Measurements from ENCODE around the gene SOX2. TPM values are rescaled to one million over a fixed set of nuclear protein-coding genes. Genes with fewer than 3 reads are reported as not detected.

The SOX2 gene
- total RNA-seq, 4 donors from 2014 or later: 0.27 to 0.34 TPM; not detected in 2

DNA sequence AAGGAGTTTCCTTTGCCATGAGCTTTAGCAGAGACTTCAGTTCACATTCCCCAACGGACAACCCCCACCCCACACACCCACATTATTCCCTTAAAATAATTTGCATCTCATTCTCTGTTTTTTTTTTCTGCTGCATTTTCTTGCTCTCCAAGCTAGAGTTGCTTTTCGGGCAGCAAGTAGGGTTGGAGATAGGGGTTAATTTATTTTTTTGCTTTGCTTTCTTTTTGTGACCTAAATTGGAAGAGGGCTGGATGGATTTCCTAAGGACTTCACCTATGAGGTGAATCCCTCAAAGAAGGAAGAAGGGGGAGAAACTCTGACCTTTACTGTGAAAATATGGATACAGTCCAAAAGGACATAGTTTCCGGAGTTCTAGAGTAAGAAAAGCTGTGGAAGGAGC is 6.6 kb downstream of the SOX2 start:
- Histone ChIP-seq H3K27me3 (peaks cover 67% of the 10 kb centered on the region), H3K27ac (no peak overlapping the region), H3K36me3 (no peaks in the 10 kb centered on the region), H3K4me1 (no peaks in the 10 kb centered on the region), H3K4me3 (replicated peaks in 1 of 3) (no peak overlapping the region), H3K9me3 (no peaks in the 10 kb centered on the region)
- TF ChIP-seq POLR2A (IDR thresholded peaks at IDR 0.05): no peak
- TF ChIP-seq, protein P1, sequence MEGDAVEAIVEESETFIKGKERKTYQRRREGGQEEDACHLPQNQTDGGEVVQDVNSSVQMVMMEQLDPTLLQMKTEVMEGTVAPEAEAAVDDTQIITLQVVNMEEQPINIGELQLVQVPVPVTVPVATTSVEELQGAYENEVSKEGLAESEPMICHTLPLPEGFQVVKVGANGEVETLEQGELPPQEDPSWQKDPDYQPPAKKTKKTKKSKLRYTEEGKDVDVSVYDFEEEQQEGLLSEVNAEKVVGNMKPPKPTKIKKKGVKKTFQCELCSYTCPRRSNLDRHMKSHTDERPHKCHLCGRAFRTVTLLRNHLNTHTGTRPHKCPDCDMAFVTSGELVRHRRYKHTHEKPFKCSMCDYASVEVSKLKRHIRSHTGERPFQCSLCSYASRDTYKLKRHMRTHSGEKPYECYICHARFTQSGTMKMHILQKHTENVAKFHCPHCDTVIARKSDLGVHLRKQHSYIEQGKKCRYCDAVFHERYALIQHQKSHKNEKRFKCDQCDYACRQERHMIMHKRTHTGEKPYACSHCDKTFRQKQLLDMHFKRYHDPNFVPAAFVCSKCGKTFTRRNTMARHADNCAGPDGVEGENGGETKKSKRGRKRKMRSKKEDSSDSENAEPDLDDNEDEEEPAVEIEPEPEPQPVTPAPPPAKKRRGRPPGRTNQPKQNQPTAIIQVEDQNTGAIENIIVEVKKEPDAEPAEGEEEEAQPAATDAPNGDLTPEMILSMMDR (IDR thresholded peaks at IDR 0.05): no peak
- WGBS, 2 donors: 36 to 39% methylated on average over 3 of the region's 3 CpGs
- intact Hi-C loops (cut with DNase I): loop anchor here (10.0 kb wide), 1 partner anchor 966 kb away; no protein-coding TSS in a partner anchor
- DNase-seq: no peak

DNA sequence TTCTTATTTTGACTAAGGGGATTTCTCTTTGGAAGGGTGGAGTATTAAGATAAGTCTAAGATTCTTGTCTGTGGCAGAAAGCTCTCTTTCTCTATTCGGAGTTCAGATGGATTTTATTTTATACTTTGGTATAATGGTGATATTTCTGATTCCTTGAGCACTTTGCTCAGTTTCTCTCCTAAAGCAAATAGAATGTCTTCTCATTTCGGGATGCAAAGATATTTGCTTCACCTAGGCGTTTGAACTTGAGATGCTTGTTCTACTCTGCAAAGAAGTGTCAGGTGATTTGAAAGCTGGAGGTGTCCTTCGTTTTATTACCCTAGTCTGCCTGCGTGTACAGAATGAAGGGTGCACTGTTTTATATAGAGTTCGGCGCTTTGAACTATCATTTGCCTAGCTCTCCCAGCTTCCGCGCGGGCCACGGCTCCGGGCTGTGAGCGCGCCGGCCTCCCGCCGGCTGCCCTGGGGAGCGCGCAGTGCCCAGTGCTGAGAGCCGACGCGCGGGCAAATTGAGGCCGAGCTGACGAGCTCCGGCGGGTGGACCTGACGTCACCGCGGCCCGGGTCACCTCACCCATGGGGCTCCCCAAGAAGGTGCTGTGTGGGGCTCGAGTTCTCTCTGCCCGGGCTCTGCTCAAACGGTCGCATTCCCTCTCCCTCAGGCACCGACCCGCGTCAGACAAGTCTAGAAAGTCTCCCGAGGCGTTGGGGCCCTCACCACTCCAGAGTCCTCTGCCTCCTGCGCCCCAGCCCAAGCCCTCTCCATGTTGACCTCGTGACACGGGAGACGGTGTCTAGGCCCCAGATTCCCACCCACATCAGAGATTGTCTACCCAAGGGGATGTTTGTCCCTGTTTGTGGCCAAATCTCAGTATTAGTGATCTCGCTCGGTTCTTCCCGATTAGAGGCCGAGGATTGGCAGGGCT is 7.5 kb downstream of the SOX2 start:
- Histone ChIP-seq H3K36me3 (no peaks in the 10 kb centered on the region), H3K4me3 (replicated peaks in 1 of 3) (no peak overlapping the region), H3K9me3 (no peaks in the 10 kb centered on the region), H3K27me3 (peaks cover 67% of the 10 kb centered on the region), H3K27ac (no peak overlapping the region), H3K4me1 (no peaks in the 10 kb centered on the region)
- TF ChIP-seq POLR2A (IDR thresholded peaks at IDR 0.05): no peak
- TF ChIP-seq, protein P1 (IDR thresholded peaks at IDR 0.05): no peak
- WGBS, 2 donors: 11 to 16% methylated on average over 19 to 48 of the region's 48 CpGs
- intact Hi-C loops (cut with DNase I): loop anchor here (10.0 kb wide), 1 partner anchor 966 kb away; no protein-coding TSS in a partner anchor
- no peak for DNase-seq

DNA sequence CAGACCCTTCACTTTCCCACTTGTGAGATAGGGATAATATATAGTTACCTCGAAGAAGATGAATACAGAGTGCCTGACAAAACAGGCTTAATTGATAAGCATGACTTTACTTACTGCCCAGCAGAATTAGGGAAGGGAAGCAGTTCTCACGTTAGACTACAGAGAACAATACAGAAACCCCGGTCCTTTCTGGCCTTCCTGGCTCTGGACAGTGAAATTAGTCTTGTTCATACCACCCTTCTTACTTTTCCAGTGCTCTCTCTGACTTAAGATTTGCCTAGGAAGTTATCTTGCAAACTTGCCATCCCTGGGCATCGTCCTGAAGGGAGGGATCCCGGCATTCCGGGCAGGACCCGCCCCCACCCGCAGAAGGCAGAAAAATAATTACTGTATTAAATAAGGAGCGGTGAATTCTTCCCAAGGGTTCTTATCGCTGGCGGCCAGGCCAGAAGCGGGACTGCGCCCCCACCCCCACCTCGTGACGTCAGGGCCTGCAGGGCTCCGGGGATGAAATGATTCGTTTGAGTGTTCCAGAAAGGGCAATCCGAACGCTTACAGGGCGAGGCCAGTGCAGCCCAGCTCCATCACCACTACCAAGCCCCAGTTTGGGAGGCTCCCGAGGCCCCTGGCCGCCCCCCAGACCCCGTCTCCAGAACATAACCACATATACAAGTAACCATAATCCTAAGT is 8.4 kb downstream of the SOX2 start:
- H3K36me3 ChIP-seq: no peaks in the 10 kb centered on the region
- no peaks in the 10 kb centered on the region for H3K4me1 ChIP-seq
- H3K4me3 ChIP-seq (replicated peaks in 1 of 3): no peak overlapping the region
- WGBS, 2 donors: 6 to 11% methylated on average over 15 to 21 of the region's 23 CpGs
- TF ChIP-seq, protein P1 (IDR thresholded peaks at IDR 0.05): no peak
- no peak for TF ChIP-seq POLR2A (IDR thresholded peaks at IDR 0.05)
- DNase-seq: no peak
- H3K27me3 ChIP-seq: peaks cover 65% of the 10 kb centered on the region
- H3K9me3 ChIP-seq: no peaks in the 10 kb centered on the region
- intact Hi-C loops (cut with DNase I): loop anchor here (10.0 kb wide), 2 partner anchors 535 to 965 kb away; no protein-coding TSS in a partner anchor
- no peak overlapping the region for H3K27ac ChIP-seq

DNA sequence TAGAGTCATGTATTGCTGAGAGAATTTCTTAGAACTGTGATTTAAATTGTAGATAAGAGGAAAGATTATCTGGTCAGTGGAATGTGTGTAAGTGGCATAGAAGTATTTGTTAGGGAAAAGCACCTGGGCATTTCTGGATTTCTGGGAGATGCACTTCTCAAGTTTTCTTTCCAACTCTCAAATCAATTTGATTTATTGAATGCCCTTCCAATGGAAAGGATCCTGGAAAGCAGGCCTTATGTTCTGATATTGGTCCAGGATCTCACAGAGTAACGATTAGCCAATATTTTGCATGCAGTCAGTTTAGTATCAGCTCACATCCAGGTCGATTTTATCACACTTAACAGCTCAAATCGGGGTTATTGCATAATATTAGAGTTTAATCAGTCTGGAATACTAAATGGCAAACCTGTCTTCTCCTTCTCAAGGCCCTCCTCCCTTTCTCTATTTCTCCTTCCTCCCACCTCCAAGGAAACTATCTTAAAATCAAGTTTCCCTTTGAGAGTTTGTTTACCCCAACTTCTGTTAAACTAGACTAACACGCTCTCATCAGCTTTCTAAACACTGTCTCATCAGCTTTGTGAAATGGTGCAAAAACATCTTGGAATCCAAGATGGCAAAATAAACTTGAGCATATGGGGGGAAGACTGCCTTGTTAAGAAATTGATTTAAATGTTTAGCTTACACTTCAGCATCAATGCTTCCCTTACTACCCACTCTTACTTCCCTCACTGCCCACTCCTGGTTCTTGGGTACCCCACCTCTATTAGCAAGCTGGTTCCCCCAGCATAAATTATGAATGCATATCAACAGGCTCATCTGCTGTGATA is 9.5 kb downstream of the SOX2 start:
- peaks cover 1 to 5% of the 10 kb centered on the region in 2 donors for H3K4me1 ChIP-seq
- intact Hi-C loops (cut with DNase I): loop anchor here (10.0 kb wide), 1 partner anchor 534 kb away; no protein-coding TSS in a partner anchor
- H3K27me3 ChIP-seq: peaks cover 71% of the 10 kb centered on the region
- no peak overlapping the region for H3K27ac ChIP-seq
- 29 to 30% methylated on average over 4 of the region's 4 CpGs for WGBS, 2 donors
- no peak overlapping the region for H3K4me3 ChIP-seq (replicated peaks in 1 of 3)
- no peaks in the 10 kb centered on the region for H3K9me3 ChIP-seq
- H3K36me3 ChIP-seq: no peaks in the 10 kb centered on the region
- no peak for TF ChIP-seq POLR2A (IDR thresholded peaks at IDR 0.05)
- TF ChIP-seq, protein P1 (IDR thresholded peaks at IDR 0.05): no peak
- no peak for DNase-seq

Measured in thyroid gland (tissue), 4 donors.